IPS-18a (cell line): ENCODE measurements around the gene C1QTNF6.

Experiments
- H3K27ac ChIP-seq: one replicate; pipeline ENCODE4 v1.5.1; 2013; ENCODE audit warnings: low read length
- H3K27me3 ChIP-seq: one replicate; pipeline ENCODE4 v1.6.1; 2013; ENCODE audit warnings: mild to moderate bottlenecking, low read length; ENCODE audit not compliant: control insufficient read depth, insufficient read depth
- H3K36me3 ChIP-seq: one replicate; pipeline ENCODE4 v1.6.1; 2013; ENCODE audit warnings: low read depth, low read length; ENCODE audit not compliant: control insufficient read depth
- H3K4me1 ChIP-seq: one replicate; pipeline ENCODE4 v1.6.1; 2013; ENCODE audit warnings: low read depth, low read length; ENCODE audit not compliant: control insufficient read depth
- H3K4me3 ChIP-seq: one replicate; pipeline ENCODE4 v1.5.1; 2013; ENCODE audit warnings: low read length
- H3K9ac ChIP-seq: one replicate; pipeline ENCODE4 v1.6.1; 2013; ENCODE audit warnings: mild to moderate bottlenecking, low read length, moderate library complexity
- H3K9me3 ChIP-seq: one replicate; pipeline ENCODE4 v1.6.1; 2013; ENCODE audit warnings: low read depth, low read length; ENCODE audit not compliant: control insufficient read depth

Gene C1QTNF6

GRCh38 chr22:37192741-37193140, 4.7 kb upstream of the C1QTNF6 start:
- peaks cover 23% of the 10 kb centered on the region for H3K4me1 ChIP-seq
- peaks cover 7% of the 10 kb centered on the region for H3K9me3 ChIP-seq
- H3K36me3 ChIP-seq = no peaks in the 10 kb centered on the region
- no peak overlapping the region for H3K4me3 ChIP-seq
- no peak overlapping the region for H3K9ac ChIP-seq
- no peaks in the 10 kb centered on the region for H3K27me3 ChIP-seq
- no peak overlapping the region for H3K27ac ChIP-seq

- Histone ChIP-seq H3K27me3 (no peaks in the 10 kb centered on the region), H3K4me1 (peaks cover 23% of the 10 kb centered on the region), H3K36me3 (no peaks in the 10 kb centered on the region), H3K9ac (no peak overlapping the region), H3K27ac (no peak overlapping the region), H3K4me3 (no peak overlapping the region), H3K9me3 (peaks cover 7% of the 10 kb centered on the region)
These were observed 4.2 kb upstream of the C1QTNF6 start for GRCh38 chr22:37192204-37192603.

DNA sequence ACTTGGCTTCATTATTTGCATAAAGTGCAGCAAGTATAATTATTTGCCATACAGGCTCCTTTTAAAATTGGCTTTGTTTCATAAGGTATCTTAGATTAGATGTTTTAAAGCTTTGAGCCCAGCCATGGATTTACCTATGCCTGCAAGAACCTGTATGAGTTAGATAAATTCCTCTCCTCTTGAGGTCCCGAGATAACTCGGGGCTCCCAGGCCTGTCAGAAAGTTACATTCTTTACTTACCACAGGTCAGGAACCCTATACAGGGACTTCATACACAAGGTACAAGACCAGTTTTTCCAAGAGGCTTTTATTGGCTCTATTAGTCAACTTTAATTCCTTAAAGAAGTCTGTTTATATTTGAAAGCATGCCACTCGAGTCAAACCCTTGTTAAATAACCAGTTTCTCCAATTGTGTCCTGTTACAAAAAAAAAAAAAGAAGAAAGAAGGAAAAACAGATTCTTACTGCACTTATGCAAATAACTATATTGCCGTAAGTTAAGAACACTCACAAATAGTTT, 2.3 kb upstream of the C1QTNF6 start:
- H3K27me3 ChIP-seq = no peaks in the 10 kb centered on the region
- no peak overlapping the region for H3K27ac ChIP-seq
- no peak overlapping the region for H3K9ac ChIP-seq
- no peaks in the 10 kb centered on the region for H3K36me3 ChIP-seq
- H3K4me1 ChIP-seq = peaks cover 25% of the 10 kb centered on the region
- no peak overlapping the region for H3K4me3 ChIP-seq
- H3K9me3 ChIP-seq = peaks cover 7% of the 10 kb centered on the region

DNA sequence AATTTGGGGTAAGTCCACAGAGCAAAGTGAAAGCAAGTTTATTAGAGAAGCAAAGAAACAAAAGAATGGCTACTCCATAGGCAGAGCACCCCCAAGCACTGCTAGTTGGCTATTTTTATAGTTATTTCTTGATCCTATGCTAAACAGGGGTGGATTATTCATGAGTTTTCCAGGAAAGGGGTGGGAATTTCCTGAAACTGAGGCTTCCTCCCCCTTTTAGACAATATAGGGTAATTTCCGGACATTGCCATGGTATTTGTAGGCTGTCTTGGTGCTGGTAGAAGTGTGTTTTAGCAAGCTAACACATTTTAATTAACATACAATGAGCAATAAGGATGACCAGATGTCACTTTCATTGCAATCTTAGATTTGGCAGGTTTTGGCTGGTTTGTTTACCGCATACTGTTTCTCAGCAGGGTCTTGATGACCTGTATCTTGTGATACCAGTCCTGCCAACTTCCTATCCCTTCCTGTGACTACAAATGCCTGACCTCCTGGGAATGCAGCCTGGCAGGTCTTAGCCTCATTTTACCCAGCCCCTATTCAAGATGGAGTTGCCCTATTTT, 937 bp upstream of the C1QTNF6 start:
- H3K27ac ChIP-seq = no peak overlapping the region
- peaks cover 25% of the 10 kb centered on the region for H3K4me1 ChIP-seq
- no peaks in the 10 kb centered on the region for H3K36me3 ChIP-seq
- H3K4me3 ChIP-seq = peak overlapping the region; percentile 35
- no peaks in the 10 kb centered on the region for H3K27me3 ChIP-seq
- H3K9me3 ChIP-seq = peaks cover 7% of the 10 kb centered on the region
- peak overlapping the region; percentile 2 for H3K9ac ChIP-seq

DNA sequence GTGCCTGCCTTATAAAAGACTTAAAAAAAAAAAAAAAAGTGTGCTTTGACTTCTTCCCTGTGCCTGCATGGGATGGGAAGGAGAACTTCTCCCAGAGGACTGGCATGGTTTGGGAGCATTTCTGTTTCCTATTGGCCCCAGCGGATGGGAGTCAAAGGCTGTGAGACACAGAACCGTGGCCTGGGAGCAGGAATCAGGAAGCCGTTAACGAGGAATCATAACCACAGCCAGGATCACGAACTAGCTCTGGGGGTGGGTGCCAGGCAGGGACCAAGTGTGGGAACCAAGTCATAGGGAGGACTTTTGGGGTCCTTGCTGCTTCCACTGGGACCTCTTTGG, 526 bp downstream of the C1QTNF6 start:
- Histone ChIP-seq H3K4me3 (peak overlapping the region; percentile 35), H3K9me3 (peaks cover 6% of the 10 kb centered on the region)

DNA sequence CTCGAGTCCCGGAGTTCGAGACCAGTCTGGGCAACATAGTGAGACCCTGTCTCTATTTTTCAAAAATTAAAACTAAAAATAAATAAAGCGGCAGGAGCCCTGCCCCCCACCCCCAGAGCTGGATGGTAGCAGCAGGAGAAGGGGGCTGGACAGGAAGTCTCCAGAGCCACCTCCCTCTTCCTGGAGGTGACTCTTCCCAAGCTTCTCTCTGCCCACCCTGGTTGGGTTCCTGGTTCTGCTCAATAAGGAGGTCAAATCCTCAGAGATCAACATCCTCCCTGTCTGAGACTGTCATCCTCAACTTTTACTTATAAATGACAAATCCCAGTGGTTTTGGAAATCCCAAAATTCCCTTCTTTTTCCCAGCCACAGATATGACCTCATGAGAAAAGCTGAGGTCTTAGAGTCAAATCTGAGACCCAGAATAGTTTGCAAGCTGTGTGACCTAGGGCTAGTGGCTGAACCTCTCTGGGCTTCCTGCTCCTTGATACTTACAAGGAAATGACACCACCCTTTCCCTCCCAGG, 987 bp downstream of the C1QTNF6 start:
- no peaks in the 10 kb centered on the region for H3K36me3 ChIP-seq
- H3K27me3 ChIP-seq = no peaks in the 10 kb centered on the region
- H3K4me3 ChIP-seq = peak overlapping the region; percentile 35
- no peak overlapping the region for H3K27ac ChIP-seq
- peaks cover 25% of the 10 kb centered on the region for H3K4me1 ChIP-seq
- peak overlapping the region; percentile 8 for H3K9ac ChIP-seq
- H3K9me3 ChIP-seq = peaks cover 2% of the 10 kb centered on the region

More for the DNA sequence above, 526 bp downstream of the C1QTNF6 start:
- Histone ChIP-seq H3K9ac (peak overlapping the region; percentile 8), H3K27ac (no peak overlapping the region), H3K4me1 (peaks cover 25% of the 10 kb centered on the region), H3K36me3 (no peaks in the 10 kb centered on the region), H3K27me3 (no peaks in the 10 kb centered on the region)

DNA sequence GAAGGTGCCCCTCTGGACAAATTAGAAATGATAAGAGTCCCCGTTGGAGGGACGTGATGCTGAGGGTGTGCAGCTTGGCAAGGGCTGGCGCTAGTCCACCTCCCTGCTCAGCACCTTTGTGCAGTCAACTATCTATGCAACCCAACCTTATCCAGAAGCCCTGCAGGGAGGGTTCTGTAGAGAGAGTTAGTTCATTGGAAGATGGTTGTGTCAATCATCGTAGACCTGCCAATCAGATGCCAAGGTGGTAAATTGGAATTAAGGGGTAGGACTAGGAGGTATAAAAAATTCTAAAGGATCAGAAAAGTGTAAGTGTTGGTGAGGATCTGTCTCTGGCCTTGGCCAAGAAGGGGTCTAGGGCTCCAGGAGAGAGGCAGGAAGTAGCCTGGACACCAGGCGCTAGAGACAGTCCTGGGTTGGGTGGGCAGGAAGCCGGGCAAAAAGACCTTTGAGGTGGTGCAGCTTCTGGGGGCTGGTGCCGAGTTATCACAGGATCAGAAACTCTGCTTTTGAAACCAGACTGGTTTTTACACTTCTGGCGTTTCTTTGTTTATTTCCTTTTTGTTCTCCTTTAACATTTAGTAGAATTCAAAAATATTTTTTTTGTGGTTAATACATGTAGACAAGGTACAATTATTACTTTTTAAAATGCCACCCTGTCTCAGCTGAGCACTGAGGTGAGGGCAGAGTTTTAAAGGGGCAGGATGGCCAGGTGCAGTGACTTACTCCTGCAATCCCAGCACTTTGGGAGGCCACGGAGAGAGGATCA, 1.6 kb downstream of the C1QTNF6 start:
- Histone ChIP-seq H3K27ac (no peak overlapping the region), H3K4me1 (peaks cover 25% of the 10 kb centered on the region), H3K4me3 (no peak overlapping the region), H3K9ac (no peak overlapping the region), H3K9me3 (no peaks in the 10 kb centered on the region), H3K36me3 (no peaks in the 10 kb centered on the region), H3K27me3 (no peaks in the 10 kb centered on the region)

DNA sequence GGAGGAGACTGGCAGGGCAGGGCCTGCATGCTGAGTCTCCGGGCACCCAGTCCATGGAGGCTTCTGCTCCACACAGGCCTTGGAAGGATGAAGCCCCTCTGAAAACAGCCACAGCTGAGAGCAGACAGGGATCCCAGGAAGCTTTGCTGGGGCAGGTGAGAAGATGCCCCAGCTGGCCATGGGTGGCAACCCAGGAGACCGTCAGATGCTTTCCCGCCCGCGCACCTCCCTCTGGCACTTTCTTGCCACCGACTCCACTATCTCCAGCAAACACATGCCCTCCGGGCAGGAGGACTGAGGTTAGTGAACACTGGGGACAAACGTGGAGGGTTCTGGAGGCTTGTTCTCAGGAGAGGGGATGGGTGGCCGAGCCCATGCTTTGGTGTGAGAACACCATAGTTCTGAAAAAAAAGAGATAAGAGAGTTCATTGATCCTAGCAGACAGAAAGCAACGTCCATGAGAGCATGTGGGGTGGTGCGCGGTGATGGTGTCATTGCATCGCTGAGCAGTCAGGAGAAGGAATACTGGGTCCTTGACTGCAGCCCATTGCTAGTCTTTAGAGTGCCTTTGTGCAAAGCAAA, 2.3 kb downstream of the C1QTNF6 start:
- Histone ChIP-seq H3K4me1 (peaks cover 25% of the 10 kb centered on the region), H3K27me3 (no peaks in the 10 kb centered on the region), H3K27ac (no peak overlapping the region), H3K9ac (no peak overlapping the region), H3K4me3 (no peak overlapping the region), H3K9me3 (no peaks in the 10 kb centered on the region), H3K36me3 (no peaks in the 10 kb centered on the region)

GRCh38 chr22:37184816-37185541, 3.1 kb downstream of the C1QTNF6 start:
- Histone ChIP-seq H3K4me1 (peaks cover 24% of the 10 kb centered on the region), H3K4me3 (no peak overlapping the region), H3K9ac (no peak overlapping the region), H3K36me3 (no peaks in the 10 kb centered on the region), H3K27me3 (no peaks in the 10 kb centered on the region), H3K9me3 (no peaks in the 10 kb centered on the region), H3K27ac (no peak overlapping the region)

GRCh38 chr22:37184380-37184755, 3.7 kb downstream of the C1QTNF6 start:
- Histone ChIP-seq H3K27ac (no peak overlapping the region), H3K9ac (no peak overlapping the region), H3K36me3 (no peaks in the 10 kb centered on the region), H3K4me3 (no peak overlapping the region), H3K9me3 (no peaks in the 10 kb centered on the region), H3K4me1 (peaks cover 18% of the 10 kb centered on the region), H3K27me3 (no peaks in the 10 kb centered on the region)
